ENCODE data around the gene OTUD7B.

GRCh38 chr1:150005606-150006005 is 4.9 kb downstream of the OTUD7B start:
- TF ChIP-seq CTCF (IDR thresholded peaks at IDR 0.05): no peak
- no peak for TF ChIP-seq EZH2 (IDR thresholded peaks at IDR 0.05; ENCODE audit: borderline replicate concordance, insufficient read depth, low read depth, low read length, poor library complexity, severe bottlenecking)

Measured in B cell (primary cell).